Fibroblast of mammary gland (primary cell): Measurements from ENCODE around the gene NXT1.
"Not testable (repeated sequence)": the region's sequence is repeated elsewhere in the genome, so short reads cannot be mapped to it uniquely, and the experiment has no call there.

Source experiments
- DNase-seq: peaks from one replicate; pipeline ENCODE4 v3.0.0-alpha.2; 2010; ENCODE audit warnings: low read depth
- H3K4me3 ChIP-seq: 2 replicates; pipeline ENCODE4 v1.5.1; 2011; ENCODE audit warnings: low read depth, mild to moderate bottlenecking, low read length, moderate library complexity; ENCODE audit not compliant: control insufficient read depth
- CTCF ChIP-seq: conservative IDR thresholded peaks from 2 replicates; pipeline ENCODE4 v1.5.1; 2011; ENCODE audit warnings: low read depth, low read length, inconsistent platforms; ENCODE audit not compliant: control insufficient read depth, insufficient read depth

The NXT1 gene

GRCh38 chr20:23305098-23305497, 45.5 kb upstream of the NXT1 start:
- peak; percentile 86 for DNase-seq

GRCh38 chr20:23307393-23307792, 43.2 kb upstream of the NXT1 start:
- not testable (repeated sequence) for DNase-seq, H3K4me3 ChIP-seq

More at GRCh38 chr20:23305098-23305497, 45.5 kb upstream of the NXT1 start:
- no peak overlapping the region for H3K4me3 ChIP-seq
- no peak for TF ChIP-seq CTCF

GRCh38 chr20:23308024-23308423, 42.6 kb upstream of the NXT1 start:
- DNase-seq: peak; percentile 25
- no peak overlapping the region for H3K4me3 ChIP-seq
- TF ChIP-seq CTCF: no peak

GRCh38 chr20:23308908-23309307, 41.7 kb upstream of the NXT1 start:
- DNase-seq: no peak
- no peak for TF ChIP-seq CTCF
- H3K4me3 ChIP-seq: no peak overlapping the region

GRCh38 chr20:23309781-23310180, 40.8 kb upstream of the NXT1 start:
- no peak for DNase-seq
- no peak for TF ChIP-seq CTCF
- H3K4me3 ChIP-seq: no peak overlapping the region

- H3K4me3 ChIP-seq: no peak overlapping the region
- no peak for DNase-seq
- no peak for TF ChIP-seq CTCF
Observed at GRCh38 chr20:23311947-23312506, 38.6 kb upstream of the NXT1 start.

GRCh38 chr20:23313271-23313670, 37.3 kb upstream of the NXT1 start:
- DNase-seq: no peak
- no peak for TF ChIP-seq CTCF
- no peak overlapping the region for H3K4me3 ChIP-seq

GRCh38 chr20:23314699-23315098, 35.9 kb upstream of the NXT1 start:
- DNase-seq: no peak
- TF ChIP-seq CTCF: no peak
- H3K4me3 ChIP-seq: no peak overlapping the region
